GM12801 (cell line): ENCODE results near the gene CSNK2B.

Experiments used
- CTCF ChIP-seq: IDR thresholded peaks from one replicate; pipeline ENCODE4 v1.5.1; 2011; ENCODE audit warnings: control low read depth; ENCODE audit not compliant: insufficient read length; ENCODE audit errors: extremely low read depth

The CSNK2B gene

GRCh38 chr6:31664790-31665500 lies 935 bp upstream of the CSNK2B start, which contains the start of gene GPANK1:
Gene GPANK1, minus strand, starts transcription at chr6:31664997. Its CDS starts 519 bp downstream, at chr6:31664478.
- TF ChIP-seq CTCF = no peak

- no peak for TF ChIP-seq CTCF
Observed at GRCh38 chr6:31666337-31666965, 571 bp downstream of the CSNK2B start.

GRCh38 chr6:31669676-31670075 lies 3.8 kb downstream of the CSNK2B start, which contains the start of gene LY6G5B:
Gene LY6G5B, plus strand, starts transcription at chr6:31669976. Its CDS starts 975 bp downstream, at chr6:31670951.
- no peak for TF ChIP-seq CTCF

GRCh38 chr6:31676322-31676903 lies 10.5 kb downstream of the CSNK2B start:
- no peak for TF ChIP-seq CTCF

GRCh38 chr6:31676904-31677303 lies 11.0 kb downstream of the CSNK2B start:
- TF ChIP-seq CTCF = no peak

- TF ChIP-seq CTCF = no peak
Observed at GRCh38 chr6:31677955-31678354, 12.1 kb downstream of the CSNK2B start.
